ENCODE results near the gene ERP29.

- TF ChIP-seq EZH2 (IDR thresholded peaks at IDR 0.05; ENCODE audit: insufficient read depth, poor library complexity, severe bottlenecking) = no peak
- TF ChIP-seq EZH2phosphoT487 (IDR thresholded peaks at IDR 0.05; ENCODE audit: insufficient read depth, low read depth) = no peak
Measured at GRCh38 chr12:112046003-112046402, 32.8 kb downstream of the ERP29 start.
